HG02870 (cell line): ENCODE data around the gene MACC1.

Source experiments
- ATAC-seq: cut with Tn5 transposase; IDR thresholded peaks from one replicate; pipeline ENCODE4 v1.9.1; 2021; ENCODE audit warnings: mild to moderate bottlenecking, moderate library complexity; ENCODE audit not compliant: unreplicated experiment

The MACC1 gene

DNA sequence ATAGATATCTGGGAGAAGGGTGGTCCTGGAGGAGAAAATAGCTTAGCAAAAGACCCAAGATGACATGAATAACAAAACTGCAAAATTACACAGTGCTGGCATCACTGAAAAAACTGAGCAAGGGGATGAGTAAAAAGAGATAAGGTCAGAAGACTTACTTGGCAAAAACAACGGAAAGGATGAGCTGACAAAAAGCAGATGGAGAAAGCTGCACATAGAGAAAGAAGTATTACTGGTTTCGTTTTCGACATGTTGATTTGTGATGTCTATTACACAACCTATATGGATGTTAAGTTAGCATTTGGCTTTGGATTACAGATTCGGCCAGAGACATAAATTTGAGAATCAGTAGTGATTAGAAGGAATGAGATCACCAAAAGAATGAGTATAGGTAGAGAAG lies 132.1 kb downstream of the MACC1 start:
- no peak for ATAC-seq
